Adrenal gland (tissue), 5 donors: Measurements from ENCODE around the gene STX8.

Experiments
- CTCF ChIP-seq, 6 experiments: fragments of 450-650 bp in 4 of 6; fragments of 200-600 bp in 2 of 6; sonication (generic) in 1 of 6; IDR thresholded peaks; 1 replicate in 5 of 6; 2 replicates in 1 of 6; pipeline versions ENCODE4 v1.5.1 to v1.8.0; 2016 to 2021; ENCODE audit warnings: antibody characterized with exemption in 6 of 6, mild to moderate bottlenecking in 2 of 6, moderate library complexity in 1 of 6
- POLR2A ChIP-seq, 2 donors: fragments of 450-650 bp; IDR thresholded peaks; one replicate each; pipeline ENCODE4 v1.6.1; 2017; ENCODE audit warnings: antibody characterized with exemption in 2 of 2, mild to moderate bottlenecking in 2 of 2, moderate library complexity in 1 of 2
- donor health status: DM: no; HTN: no; CAD: no.

DNA sequence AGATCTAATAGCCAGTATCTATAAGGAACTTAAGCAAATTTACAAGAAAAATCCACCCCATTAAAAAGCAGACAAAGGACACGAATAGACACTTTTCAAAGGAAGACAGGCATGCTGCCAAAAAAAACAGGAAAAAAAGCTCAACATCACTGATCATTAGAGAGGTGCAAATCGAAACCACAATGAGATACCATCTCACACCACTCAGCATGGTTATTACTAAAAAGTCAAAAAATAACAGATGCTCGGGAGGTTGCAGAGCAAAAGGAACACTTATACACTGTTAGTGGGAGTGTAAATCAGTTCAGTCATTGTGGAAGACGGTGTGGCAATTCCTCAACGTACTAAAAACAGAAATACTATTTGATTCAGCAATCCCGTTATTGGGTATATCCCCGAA is 9.6 kb downstream of the STX8 start:
- TF ChIP-seq CTCF (IDR thresholded peaks at IDR 0.05) = no peak
- no peak for TF ChIP-seq POLR2A (IDR thresholded peaks at IDR 0.05)
